Vagina (tissue), 2 donors: ENCODE measurements around the gene USP54. TPM values are rescaled to one million over a fixed set of nuclear protein-coding genes. Genes with fewer than 3 reads are reported as not detected.

Source experiments
- DNase-seq, 2 donors: peaks; one replicate each; pipeline ENCODE4 v3.0.0-alpha.2; 2017; ENCODE audit errors: extremely low spot score in 2 of 2
- H3K27ac ChIP-seq: fragments of 200-600 bp; sonication (generic); one replicate; pipeline ENCODE4 v1.5.1; 2019
- H3K27me3 ChIP-seq: fragments of 200-600 bp; sonication (generic); one replicate; pipeline ENCODE4 v1.5.1; 2019
- H3K36me3 ChIP-seq, 2 donors: fragments of 200-600 bp; sonication (generic); one replicate each; pipeline ENCODE4 v1.5.1; 2017 to 2019
- H3K4me1 ChIP-seq: fragments of 200-600 bp; sonication (generic); one replicate; pipeline ENCODE4 v1.5.1; 2019
- H3K4me3 ChIP-seq, 2 donors: fragments of 200-600 bp; sonication (generic); 1 replicate in 1 of 2; 2 replicates in 1 of 2; pipeline ENCODE4 v1.5.1; 2016 to 2019
- H3K9me3 ChIP-seq: fragments of 200-600 bp; sonication (generic); one replicate; pipeline ENCODE4 v1.5.1; 2019
- CTCF ChIP-seq, 3 experiments: fragments of 450-650 bp in 2 of 3; fragments of 200-600 bp in 1 of 3; sonication (generic) in 1 of 3; IDR thresholded peaks; one replicate each; pipeline ENCODE4 v1.5.1; 2017 to 2019; ENCODE audit warnings: antibody characterized with exemption in 3 of 3, mild to moderate bottlenecking in 2 of 3, moderate library complexity in 2 of 3
- POLR2A ChIP-seq, 2 donors: fragments of 450-650 bp; IDR thresholded peaks; one replicate each; pipeline ENCODE4 v1.6.1; 2017; ENCODE audit warnings: antibody characterized with exemption in 2 of 2, mild to moderate bottlenecking in 2 of 2, moderate library complexity in 2 of 2
- POLR2AphosphoS5 ChIP-seq, 2 donors: sonication (generic); formaldehyde crosslinking; IDR thresholded peaks; one replicate each; pipeline ENCODE4 v1.9.0; 2017; ENCODE audit warnings: antibody characterized with exemption in 2 of 2, mild to moderate bottlenecking in 2 of 2, low read depth in 1 of 2; ENCODE audit not compliant: insufficient read depth in 1 of 2
- intact Hi-C: fragments of 100-400 bp; cut with DNase I; formaldehyde crosslinking; loops from one replicate; pipeline ENCODE4 v1.15.1; 2023
- total RNA-seq: library from RNA; depleted of rRNA; stranded (reverse); fragments of >200 nt; gene quantifications from one replicate; pipeline ENCODE4 v1.2.3, GENCODE V29; 2016

USP54 gene
- total RNA-seq, 1 donor from 2014 or later, result 27.7 TPM

- TF ChIP-seq POLR2AphosphoS5 (IDR thresholded peaks at IDR 0.05; ENCODE audit: insufficient read depth in 1 of 2, low read depth in 1 of 2) (no peak), POLR2A (IDR thresholded peaks at IDR 0.05) (no peak), CTCF (IDR thresholded peaks at IDR 0.05) (no peak)
- intact Hi-C loops, result no loop called here
- Histone ChIP-seq H3K27ac (no peak overlapping the region), H3K4me3 (no peak overlapping the region), H3K36me3 (no peaks in the 10 kb centered on the region), H3K9me3 (no peaks in the 10 kb centered on the region), H3K4me1 (no peaks in the 10 kb centered on the region), H3K27me3 (no peaks in the 10 kb centered on the region)
- no peak for DNase-seq
Measured at GRCh38 chr10:73556855-73557254, 34.3 kb downstream of the USP54 start.

GRCh38 chr10:73554721-73555120 lies 36.4 kb downstream of the USP54 start:
- DNase-seq, result no peak
- H3K4me3 ChIP-seq, result no peak overlapping the region
- no peaks in the 10 kb centered on the region for H3K36me3 ChIP-seq
- H3K27ac ChIP-seq, result no peak overlapping the region
- TF ChIP-seq POLR2AphosphoS5 (IDR thresholded peaks at IDR 0.05; ENCODE audit: insufficient read depth in 1 of 2, low read depth in 1 of 2) (no peak), POLR2A (IDR thresholded peaks at IDR 0.05) (no peak)
- intact Hi-C loops, result no loop called here
- H3K9me3 ChIP-seq, result no peaks in the 10 kb centered on the region
- H3K4me1 ChIP-seq, result no peaks in the 10 kb centered on the region
- H3K27me3 ChIP-seq, result no peaks in the 10 kb centered on the region

GRCh38 chr10:73553761-73554160 lies 37.4 kb downstream of the USP54 start:
- Histone ChIP-seq H3K27me3 (no peaks in the 10 kb centered on the region), H3K36me3 (no peaks in the 10 kb centered on the region), H3K27ac (no peak overlapping the region), H3K4me3 (no peak overlapping the region), H3K4me1 (no peaks in the 10 kb centered on the region), H3K9me3 (no peaks in the 10 kb centered on the region)
- no peak for DNase-seq
- intact Hi-C loops, result no loop called here
- TF ChIP-seq POLR2A (IDR thresholded peaks at IDR 0.05) (no peak), CTCF (IDR thresholded peaks at IDR 0.05) (no peak), POLR2AphosphoS5 (IDR thresholded peaks at IDR 0.05; ENCODE audit: insufficient read depth in 1 of 2, low read depth in 1 of 2) (no peak)

GRCh38 chr10:73552819-73553715 lies 38.1 kb downstream of the USP54 start:
- intact Hi-C loops, result no loop called here
- Histone ChIP-seq H3K4me1 (no peaks in the 10 kb centered on the region), H3K9me3 (no peaks in the 10 kb centered on the region), H3K4me3 (no peak overlapping the region), H3K36me3 (no peaks in the 10 kb centered on the region), H3K27me3 (no peaks in the 10 kb centered on the region), H3K27ac (no peak overlapping the region)
- no peak for DNase-seq
- TF ChIP-seq POLR2AphosphoS5 (IDR thresholded peaks at IDR 0.05; ENCODE audit: insufficient read depth in 1 of 2, low read depth in 1 of 2) (no peak), POLR2A (IDR thresholded peaks at IDR 0.05) (no peak), CTCF (IDR thresholded peaks at IDR 0.05) (no peak)

GRCh38 chr10:73551515-73551914 lies 39.6 kb downstream of the USP54 start:
- DNase-seq, result no peak
- no peaks in the 10 kb centered on the region for H3K4me1 ChIP-seq
- intact Hi-C loops, result no loop called here

More at GRCh38 chr10:73551515-73551914, 39.6 kb downstream of the USP54 start:
- no peaks in the 10 kb centered on the region for H3K9me3 ChIP-seq
- no peak for TF ChIP-seq CTCF (IDR thresholded peaks at IDR 0.05)
- no peaks in the 10 kb centered on the region for H3K36me3 ChIP-seq
- no peak overlapping the region for H3K27ac ChIP-seq
- no peak overlapping the region for H3K4me3 ChIP-seq
- no peaks in the 10 kb centered on the region for H3K27me3 ChIP-seq
